ENCODE results near the gene CYB5D1. TPM values are rescaled to one million over a fixed set of nuclear protein-coding genes. Genes with fewer than 3 reads are reported as not detected.

The CYB5D1 gene
- total RNA-seq, 1 experiment from 2014 or later = 5.5 TPM

GRCh38 chr17:7885367-7886226 is 27.8 kb downstream of the CYB5D1 start:
- DNase-seq (ENCODE audit: low read depth) = peak; percentile 51

- DNase-seq (ENCODE audit: low read depth) = peak; percentile 34
Measured at GRCh38 chr17:7886227-7887037, 28.6 kb downstream of the CYB5D1 start.

- DNase-seq (ENCODE audit: low read depth) = no peak
Measured at GRCh38 chr17:7887038-7887481, 29.3 kb downstream of the CYB5D1 start.

- peak; percentile 95 for DNase-seq (ENCODE audit: low read depth)
Measured at GRCh38 chr17:7887482-7888183, 29.8 kb downstream of the CYB5D1 start.

DNA sequence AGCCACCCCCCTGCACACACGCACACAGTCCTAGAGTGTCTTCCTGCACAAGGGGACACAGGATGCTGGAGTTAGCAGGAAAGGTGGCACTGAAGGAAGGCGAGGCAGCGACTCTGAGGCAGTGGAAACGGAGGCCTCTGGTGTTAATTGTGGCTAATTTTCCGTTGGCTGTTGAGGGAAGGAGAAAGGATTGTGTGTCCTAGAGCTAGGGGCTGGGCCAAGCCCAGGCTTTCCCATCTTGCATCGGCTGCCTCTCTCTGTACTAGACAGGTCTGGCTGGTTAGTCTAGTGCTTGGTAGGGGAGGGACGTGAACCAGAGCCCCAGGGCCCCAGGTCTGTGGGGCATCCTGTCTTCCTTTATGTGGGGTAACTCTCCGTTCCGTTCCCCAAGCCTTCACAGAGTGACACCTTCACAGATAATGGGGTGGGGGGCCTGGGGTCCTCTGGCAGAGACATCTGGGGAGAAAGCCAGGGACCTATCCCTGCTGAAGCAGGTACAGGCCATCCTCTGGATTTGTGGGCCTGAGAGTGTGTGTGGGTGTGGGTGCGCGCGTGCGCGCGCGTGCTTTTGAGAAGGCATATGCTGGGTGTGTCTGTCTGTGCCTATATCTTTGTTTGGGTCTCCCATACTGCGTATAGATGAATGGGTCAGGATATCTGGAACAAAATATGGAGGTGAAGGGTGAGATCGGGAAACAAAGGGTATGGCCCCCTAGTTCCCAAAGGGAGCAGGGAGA is 30.5 kb downstream of the CYB5D1 start, which contains the start of gene CHD3:
Gene CHD3, plus strand, starts transcription at position 606 of the 737 bp plus-strand sequence. CDS start 212 bp downstream, outside the sequence.
- DNase-seq (ENCODE audit: low read depth) = no peak

DNA sequence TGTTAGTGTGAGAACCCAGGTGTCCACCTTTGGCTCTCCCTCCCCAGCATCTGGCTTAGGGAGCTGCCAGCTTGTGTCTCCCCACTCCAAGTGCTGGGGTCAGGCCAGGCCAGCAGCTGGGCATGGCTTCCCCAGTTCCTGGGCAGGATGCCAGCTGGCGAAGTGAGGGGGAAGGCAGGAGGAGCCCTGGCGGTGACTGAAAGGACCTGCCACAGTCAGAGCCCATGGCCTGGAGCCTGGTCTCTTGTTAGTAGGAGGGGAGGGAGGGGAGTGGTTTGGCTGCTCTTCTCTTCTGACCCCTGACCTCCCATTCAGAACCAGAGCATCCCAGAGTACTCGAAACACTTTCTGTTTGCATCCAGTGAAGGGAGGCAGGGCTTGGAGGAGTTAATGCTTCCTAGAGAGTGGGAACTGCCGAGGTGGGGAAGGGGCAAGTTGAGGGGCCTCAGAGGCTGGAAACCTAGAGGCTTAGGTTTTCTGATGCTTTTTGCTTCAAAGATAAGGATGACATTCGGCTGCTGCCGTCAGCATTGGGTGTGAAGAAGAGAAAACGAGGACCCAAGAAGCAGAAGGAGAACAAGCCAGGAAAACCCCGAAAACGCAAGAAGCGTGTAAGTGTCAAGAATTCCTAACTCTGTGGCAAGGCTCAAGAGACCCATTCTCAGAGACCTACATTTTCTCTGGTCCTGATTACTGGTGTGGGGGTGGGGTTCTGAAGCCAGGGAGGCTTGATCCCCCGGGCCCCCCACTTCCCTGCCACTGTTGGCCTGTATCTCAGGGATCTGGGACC is 31.6 kb downstream of the CYB5D1 start:
- peak; percentile 88 for DNase-seq (ENCODE audit: low read depth)

- no peak for DNase-seq (ENCODE audit: low read depth)
Measured at GRCh38 chr17:7893187-7893880, 35.5 kb downstream of the CYB5D1 start.

GRCh38 chr17:7894226-7894625 is 36.4 kb downstream of the CYB5D1 start:
- no peak for DNase-seq (ENCODE audit: low read depth)

DNA sequence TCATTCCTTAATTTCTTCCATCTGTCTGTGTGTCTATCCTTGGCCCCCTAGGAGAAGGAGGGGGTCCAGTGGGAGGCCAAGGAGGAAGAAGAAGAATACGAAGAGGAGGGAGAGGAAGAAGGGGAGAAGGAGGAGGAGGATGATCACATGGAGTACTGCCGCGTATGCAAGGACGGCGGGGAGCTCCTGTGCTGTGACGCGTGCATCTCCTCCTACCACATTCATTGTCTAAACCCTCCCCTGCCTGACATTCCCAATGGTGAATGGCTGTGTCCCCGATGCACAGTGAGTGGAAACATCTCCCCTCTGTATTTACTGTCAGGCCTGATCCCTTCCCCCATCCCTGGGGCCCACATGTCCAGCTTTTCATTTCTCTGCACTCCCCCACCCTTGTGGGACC is 37.1 kb downstream of the CYB5D1 start:
- no peak for DNase-seq (ENCODE audit: low read depth)

DNA sequence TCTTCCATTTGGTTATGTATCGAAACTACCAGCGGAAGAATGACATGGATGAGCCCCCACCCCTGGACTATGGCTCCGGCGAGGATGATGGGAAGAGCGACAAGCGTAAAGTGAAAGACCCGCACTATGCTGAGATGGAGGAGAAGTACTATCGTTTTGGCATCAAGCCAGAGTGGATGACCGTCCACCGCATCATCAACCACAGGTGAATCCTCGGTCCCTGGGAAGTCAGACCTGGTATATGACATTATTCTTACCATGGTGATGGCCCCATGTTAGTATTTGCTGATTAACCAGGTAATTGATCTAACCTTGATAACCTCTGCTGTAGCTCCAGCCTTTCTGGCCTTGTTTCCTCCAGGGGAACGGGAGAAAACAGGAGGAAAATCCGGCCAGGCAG is 39.3 kb downstream of the CYB5D1 start:
- DNase-seq (ENCODE audit: low read depth) = no peak

DNA sequence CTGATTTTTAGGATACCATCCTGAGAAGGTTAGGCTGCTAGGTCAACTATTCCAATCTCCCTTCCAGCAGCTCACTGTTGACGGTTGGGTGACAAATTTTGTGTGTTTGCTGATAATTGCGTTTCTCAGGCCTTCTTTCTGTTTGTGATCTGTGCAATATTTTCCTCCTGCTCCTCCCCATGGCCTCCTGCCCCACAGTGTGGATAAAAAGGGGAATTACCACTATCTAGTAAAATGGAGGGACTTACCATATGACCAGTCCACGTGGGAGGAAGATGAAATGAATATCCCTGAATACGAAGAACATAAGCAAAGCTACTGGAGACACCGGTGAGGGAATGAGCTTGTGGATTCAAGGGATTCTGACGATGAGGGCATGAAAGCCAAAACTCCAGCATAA is 40.0 kb downstream of the CYB5D1 start:
- peak; percentile 27 for DNase-seq (ENCODE audit: low read depth)

DNA sequence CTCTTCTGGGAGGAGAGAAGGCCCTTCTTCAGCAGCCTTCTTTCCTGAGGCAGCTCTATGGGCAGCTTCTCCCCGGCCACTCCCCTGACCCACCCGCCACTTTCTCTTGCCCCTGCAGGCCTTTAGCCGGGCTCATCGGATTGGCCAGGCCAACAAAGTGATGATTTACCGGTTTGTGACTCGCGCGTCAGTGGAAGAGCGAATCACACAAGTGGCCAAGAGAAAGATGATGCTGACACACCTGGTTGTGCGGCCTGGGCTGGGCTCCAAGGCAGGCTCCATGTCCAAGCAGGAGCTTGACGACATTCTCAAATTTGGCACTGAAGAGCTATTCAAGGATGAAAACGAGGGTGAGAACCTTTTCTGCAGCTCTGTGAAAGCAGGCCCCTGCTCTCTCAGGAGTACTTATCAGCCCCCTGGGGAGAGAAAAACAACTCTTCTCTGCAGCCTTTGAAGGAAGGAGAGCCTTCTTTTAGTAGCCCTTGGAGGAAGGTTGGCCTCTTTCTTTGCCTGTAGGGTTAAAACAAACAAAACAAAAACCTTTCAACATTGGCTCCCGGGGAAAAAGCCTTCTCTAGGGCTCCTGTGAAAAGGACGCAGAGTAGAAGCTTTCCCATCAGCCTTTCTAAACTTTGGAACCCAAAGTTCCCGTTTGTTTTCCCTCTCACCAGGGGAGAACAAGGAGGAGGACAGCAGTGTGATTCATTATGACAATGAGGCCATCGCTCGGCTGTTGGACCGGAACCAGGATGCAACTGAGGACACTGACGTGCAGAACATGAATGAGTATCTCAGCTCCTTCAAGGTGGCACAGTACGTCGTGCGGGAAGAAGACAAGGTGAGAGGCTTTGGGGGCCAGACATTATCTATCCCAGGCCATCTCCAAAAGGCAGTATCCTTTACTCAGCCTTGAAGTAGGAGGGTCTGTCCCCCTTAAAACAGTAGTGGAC is 45.6 kb downstream of the CYB5D1 start:
- no peak for DNase-seq (ENCODE audit: low read depth)

DNA sequence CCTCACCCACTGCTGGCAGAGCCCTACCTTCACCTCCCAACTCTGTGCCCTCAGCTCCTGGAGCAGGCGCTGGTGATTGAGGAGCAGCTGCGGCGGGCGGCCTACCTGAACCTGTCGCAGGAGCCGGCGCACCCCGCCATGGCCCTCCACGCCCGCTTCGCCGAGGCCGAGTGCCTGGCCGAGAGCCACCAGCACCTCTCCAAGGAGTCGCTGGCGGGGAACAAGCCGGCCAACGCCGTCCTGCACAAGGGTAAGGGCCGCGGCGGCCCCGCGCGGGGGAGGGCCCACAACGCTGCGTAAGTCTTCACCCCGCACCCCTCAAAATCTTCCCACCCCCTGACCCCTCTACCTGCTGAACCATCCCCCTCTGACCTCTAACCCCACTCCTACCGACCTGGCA is 51.3 kb downstream of the CYB5D1 start:
- no peak for DNase-seq (ENCODE audit: low read depth)

DNA sequence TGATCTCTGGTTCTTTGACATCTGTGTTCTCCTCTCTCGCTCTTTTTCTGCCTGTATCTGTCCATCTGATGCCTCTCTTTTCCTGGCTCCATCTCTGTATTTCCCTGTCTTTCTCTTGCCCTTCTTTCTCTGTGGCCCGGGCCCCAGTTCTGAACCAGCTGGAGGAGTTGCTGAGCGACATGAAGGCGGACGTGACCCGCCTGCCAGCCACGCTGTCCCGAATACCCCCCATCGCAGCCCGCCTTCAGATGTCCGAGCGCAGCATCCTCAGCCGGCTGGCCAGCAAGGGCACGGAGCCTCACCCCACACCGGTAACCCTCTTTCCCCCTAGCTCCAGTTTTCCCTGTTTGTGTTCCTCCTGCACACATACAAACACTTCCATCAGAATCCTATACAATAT is 52.5 kb downstream of the CYB5D1 start:
- no peak for DNase-seq (ENCODE audit: low read depth)

GRCh38 chr17:7910711-7911110 is 52.9 kb downstream of the CYB5D1 start:
- DNase-seq (ENCODE audit: low read depth) = no peak

GRCh38 chr17:7911116-7911515 is 53.3 kb downstream of the CYB5D1 start:
- DNase-seq (ENCODE audit: low read depth) = no peak

Data from Daoy (cell line).